K562 (cell line): Measurements from ENCODE around the gene SPATA25. TPM values are rescaled to one million over a fixed set of nuclear protein-coding genes. Genes with fewer than 3 reads are reported as not detected.

Experiments used
- ARID2 ChIP-seq: fragments of 450-650 bp; IDR thresholded peaks from 2 replicates; pipeline ENCODE4 v1.6.1; 2017; ENCODE audit warnings: antibody characterized with exemption, mild to moderate bottlenecking
- CBFA2T3 ChIP-seq: fragments of 450-650 bp; IDR thresholded peaks from 2 replicates; pipeline ENCODE4 v1.6.1; 2017
- DACH1 ChIP-seq: fragments of 450-650 bp; IDR thresholded peaks from 2 replicates; pipeline ENCODE4 v1.6.1; 2018; ENCODE audit not compliant: partially characterized antibody
- ELF1 ChIP-seq: fragments of 200-800 bp; sonication (Bioruptor generic); IDR thresholded peaks from 2 replicates; pipeline ENCODE4 v1.6.1; 2016; ENCODE audit warnings: missing genetic modification characterization, missing compliant biosample characterization
- EP300 ChIP-seq: IDR thresholded peaks from 2 replicates; pipeline ENCODE4 v1.6.1; 2012; ENCODE audit warnings: low read length, improper control_type of control experiment
- LCOR ChIP-seq: sonication (generic); formaldehyde crosslinking; IDR thresholded peaks from 2 replicates; pipeline ENCODE4 v1.8.0; 2022; ENCODE audit warnings: mild to moderate bottlenecking, missing genetic modification reagents
- MCM3 ChIP-seq: fragments of 450-650 bp; IDR thresholded peaks from 2 replicates; pipeline ENCODE4 v1.6.1; 2016
- NR2C1 ChIP-seq, 2 experiments: fragments of 450-650 bp; IDR thresholded peaks; 2 replicates each; pipeline ENCODE4 v1.6.1; 2017; ENCODE audit warnings: mild to moderate bottlenecking in 2 of 2, antibody characterized with exemption in 1 of 2, inconsistent platforms in 1 of 2, missing compliant biosample characterization in 1 of 2, missing genetic modification characterization in 1 of 2
- POLR2AphosphoS5 ChIP-seq: IDR thresholded peaks from 2 replicates; pipeline ENCODE4 v1.6.1; 2011; ENCODE audit warnings: mild to moderate bottlenecking, low read depth, low read length, moderate library complexity; ENCODE audit not compliant: control insufficient read depth, insufficient read depth
- RAD21 ChIP-seq, 2 experiments: fragments of 250-450 bp in 1 of 2; fragments of 450-650 bp in 1 of 2; sonication (Bioruptor Pico) in 1 of 2; formaldehyde crosslinking in 1 of 2; IDR thresholded peaks in 1 of 2; conservative IDR thresholded peaks in 1 of 2; 2 replicates each; pipeline versions ENCODE4 v1.4.0 to v1.8.0; 2020 to 2022; ENCODE audit warnings: mild to moderate bottlenecking in 2 of 2, moderate library complexity in 1 of 2
- SMARCA4 ChIP-seq: fragments of 450-650 bp; IDR thresholded peaks from 2 replicates; pipeline ENCODE4 v1.6.1; 2016
- SNIP1 ChIP-seq: fragments of 450-650 bp; IDR thresholded peaks from 2 replicates; pipeline ENCODE4 v1.7.1; 2017; ENCODE audit warnings: low read depth, mild to moderate bottlenecking
- SOX6 ChIP-seq: fragments of 450-650 bp; IDR thresholded peaks from 2 replicates; pipeline ENCODE4 v1.6.1; 2014; ENCODE audit warnings: mild to moderate bottlenecking
- YY1 ChIP-seq, 3 experiments: IDR thresholded peaks; 2 replicates each; pipeline ENCODE4 v1.6.1; 2011; ENCODE audit warnings: low read length in 2 of 3, mild to moderate bottlenecking in 2 of 3, moderate library complexity in 2 of 3, borderline replicate concordance in 1 of 3, control low read depth in 1 of 3, low read depth in 1 of 3; ENCODE audit not compliant: insufficient read depth in 3 of 3, insufficient replicate concordance in 2 of 3, control insufficient read depth in 1 of 3, insufficient read length in 1 of 3; ENCODE audit errors: extremely low read depth in 1 of 3
- ZEB2 ChIP-seq: fragments of 450-650 bp; IDR thresholded peaks from 2 replicates; pipeline ENCODE4 v1.6.1; 2016
- ZFPM2 ChIP-seq: fragments of 250-450 bp; sonication (Bioruptor Pico); IDR thresholded peaks from 2 replicates; pipeline ENCODE4 v1.5.1; 2022; ENCODE audit warnings: mild to moderate bottlenecking
- ZNF175 ChIP-seq: fragments of 200-800 bp; sonication (Bioruptor generic); IDR thresholded peaks from 2 replicates; pipeline ENCODE4 v1.6.1; 2016; ENCODE audit warnings: low read depth, mild to moderate bottlenecking, missing genetic modification characterization, missing compliant biosample characterization
- ZNF324 ChIP-seq: fragments of 250-450 bp; sonication (Bioruptor Pico); IDR thresholded peaks from 2 replicates; pipeline ENCODE4 v1.4.0; 2020; ENCODE audit warnings: mild to moderate bottlenecking
- ZNF584 ChIP-seq: fragments of 200-800 bp; sonication (Bioruptor generic); IDR thresholded peaks from 2 replicates; pipeline ENCODE4 v1.6.1; 2016; ENCODE audit warnings: low read depth, mild to moderate bottlenecking, missing genetic modification characterization, missing compliant biosample characterization
- ZNF699 ChIP-seq: fragments of 250-450 bp; sonication (Bioruptor Pico); IDR thresholded peaks from 2 replicates; pipeline ENCODE4 v1.8.0; 2021; ENCODE audit warnings: mild to moderate bottlenecking, moderate library complexity; ENCODE audit not compliant: insufficient replicate concordance
- polyA plus RNA-seq, 8 experiments: library from polyadenylated mRNA; depleted of rRNA in 4 of 8; stranded (reverse) in 5 of 8; unstranded in 3 of 8; fragments of >200 nt; fragmentation: Nextera tagmentation in 2 of 8; fragmentation: Illumina TruSeq in 1 of 8; extraction: Ambion mirVana in 2 of 8; extraction: Trizol in 1 of 8; gene quantifications; 2 replicates each; pipeline versions ENCODE4 v1.2.1 to v1.2.3, GENCODE V29; 2011 to 2014; ENCODE audit warnings: inconsistent platforms in 1 of 8, missing spikeins in 1 of 8
- total RNA-seq, 7 experiments: library from RNA; depleted of rRNA in 6 of 7; stranded (reverse); fragments of >200 nt in 6 of 7; fragmentation: Illumina TruSeq in 2 of 7; extraction: Trizol in 2 of 7; gene quantifications; 2 replicates each; pipeline versions ENCODE4 v1.2.1 to v1.2.3, GENCODE V29; 2011 to 2021; ENCODE audit warnings: low replicate concordance in 1 of 7
- TF ChIP-seq, protein P1 (sequence below): fragments of 200-800 bp; sonication (Bioruptor generic); IDR thresholded peaks from 2 replicates; pipeline ENCODE4 v1.6.1; 2016; ENCODE audit warnings: missing genetic modification characterization, missing compliant biosample characterization
- TF ChIP-seq, protein P2 (sequence below): sonication (generic); IDR thresholded peaks from 2 replicates; pipeline ENCODE4 v1.6.1; 2016
- TF ChIP-seq, protein P3 (sequence below): fragments of 450-650 bp; IDR thresholded peaks from 2 replicates; pipeline ENCODE4 v1.6.1; 2016

Gene SPATA25
- total and polyA plus RNA-seq, 9 of the 15 experiments (the other 6 are each of a cell fraction or from before 2014, with no cell fraction given), result 0.21 to 0.95 (median 0.53) TPM; not detected in 3

DNA sequence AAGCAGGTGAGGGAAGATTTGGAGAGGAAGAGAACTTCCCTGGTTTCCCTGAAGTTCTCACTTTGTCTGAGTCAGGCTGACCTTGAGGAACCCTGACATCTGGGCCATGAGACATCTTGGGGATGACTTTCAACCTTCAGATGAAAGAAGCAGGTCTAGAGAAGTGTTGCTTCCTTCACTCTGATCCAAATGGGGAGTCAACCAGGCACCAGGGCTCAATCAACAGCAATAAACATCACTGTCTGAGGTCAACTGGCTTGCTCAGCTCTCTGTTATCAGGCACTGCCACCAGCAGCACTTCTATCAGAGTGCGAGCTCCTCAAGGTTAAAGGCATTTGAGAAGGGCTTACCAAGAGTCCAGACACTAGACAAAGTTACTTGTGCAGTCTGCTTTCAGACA is 36.5 kb downstream of the SPATA25 start (continued):
- TF ChIP-seq, protein P1, sequence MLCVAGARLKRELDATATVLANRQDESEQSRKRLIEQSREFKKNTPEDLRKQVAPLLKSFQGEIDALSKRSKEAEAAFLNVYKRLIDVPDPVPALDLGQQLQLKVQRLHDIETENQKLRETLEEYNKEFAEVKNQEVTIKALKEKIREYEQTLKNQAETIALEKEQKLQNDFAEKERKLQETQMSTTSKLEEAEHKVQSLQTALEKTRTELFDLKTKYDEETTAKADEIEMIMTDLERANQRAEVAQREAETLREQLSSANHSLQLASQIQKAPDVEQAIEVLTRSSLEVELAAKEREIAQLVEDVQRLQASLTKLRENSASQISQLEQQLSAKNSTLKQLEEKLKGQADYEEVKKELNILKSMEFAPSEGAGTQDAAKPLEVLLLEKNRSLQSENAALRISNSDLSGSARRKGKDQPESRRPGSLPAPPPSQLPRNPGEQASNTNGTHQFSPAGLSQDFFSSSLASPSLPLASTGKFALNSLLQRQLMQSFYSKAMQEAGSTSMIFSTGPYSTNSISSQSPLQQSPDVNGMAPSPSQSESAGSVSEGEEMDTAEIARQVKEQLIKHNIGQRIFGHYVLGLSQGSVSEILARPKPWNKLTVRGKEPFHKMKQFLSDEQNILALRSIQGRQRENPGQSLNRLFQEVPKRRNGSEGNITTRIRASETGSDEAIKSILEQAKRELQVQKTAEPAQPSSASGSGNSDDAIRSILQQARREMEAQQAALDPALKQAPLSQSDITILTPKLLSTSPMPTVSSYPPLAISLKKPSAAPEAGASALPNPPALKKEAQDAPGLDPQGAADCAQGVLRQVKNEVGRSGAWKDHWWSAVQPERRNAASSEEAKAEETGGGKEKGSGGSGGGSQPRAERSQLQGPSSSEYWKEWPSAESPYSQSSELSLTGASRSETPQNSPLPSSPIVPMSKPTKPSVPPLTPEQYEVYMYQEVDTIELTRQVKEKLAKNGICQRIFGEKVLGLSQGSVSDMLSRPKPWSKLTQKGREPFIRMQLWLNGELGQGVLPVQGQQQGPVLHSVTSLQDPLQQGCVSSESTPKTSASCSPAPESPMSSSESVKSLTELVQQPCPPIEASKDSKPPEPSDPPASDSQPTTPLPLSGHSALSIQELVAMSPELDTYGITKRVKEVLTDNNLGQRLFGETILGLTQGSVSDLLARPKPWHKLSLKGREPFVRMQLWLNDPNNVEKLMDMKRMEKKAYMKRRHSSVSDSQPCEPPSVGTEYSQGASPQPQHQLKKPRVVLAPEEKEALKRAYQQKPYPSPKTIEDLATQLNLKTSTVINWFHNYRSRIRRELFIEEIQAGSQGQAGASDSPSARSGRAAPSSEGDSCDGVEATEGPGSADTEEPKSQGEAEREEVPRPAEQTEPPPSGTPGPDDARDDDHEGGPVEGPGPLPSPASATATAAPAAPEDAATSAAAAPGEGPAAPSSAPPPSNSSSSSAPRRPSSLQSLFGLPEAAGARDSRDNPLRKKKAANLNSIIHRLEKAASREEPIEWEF (CRISPR knock-in tag), result no peak
- TF ChIP-seq RAD21 (CRISPR knock-in tag; conservative IDR thresholded peaks at IDR 0.05 in 1 of 2, IDR thresholded peaks at IDR 0.05 in 1 of 2) (peak in 1 of 2 experiments; percentile 17; a peak in 1 of 4 replicates), EP300 (peak; percentile 58; the same call in 1 of the 2 replicates), NR2C1 (IDR thresholded peaks at IDR 0.05) (peak; percentile 40; the same call in 1 of the 2 replicates), NR2C1 (tag; IDR thresholded peaks at IDR 0.05) (peak; percentile 73), SMARCA4 (peak; percentile 84), MCM3 (no peak), DACH1 (no peak), ZNF324 (CRISPR knock-in tag) (no peak), ELF1 (tag) (no peak), YY1 (IDR thresholded peaks at IDR 0.05; ENCODE audit: borderline replicate concordance in 1 of 3, control insufficient read depth in 1 of 3, extremely low read depth in 1 of 3, insufficient read depth in 3 of 3, insufficient read length in 1 of 3, insufficient replicate concordance in 2 of 3, low read depth in 1 of 3, low read length in 2 of 3) (peak in 1 of 3 experiments; percentile 15), ZNF699 (CRISPR knock-in tag) (no peak), ZNF584 (no peak), ZNF175 (CRISPR knock-in tag) (no peak), SOX6 (peak; percentile 35; the same call in 1 of the 2 replicates), ZFPM2 (CRISPR knock-in tag) (no peak), LCOR (CRISPR knock-in tag) (0 out of 2 replicates have a peak, but pooled peaks have one; percentile 27), SNIP1 (no peak), ZEB2 (peak; percentile 57), ARID2 (no peak), POLR2AphosphoS5 (peak; percentile 80; the same call in 1 of the 2 replicates), CBFA2T3 (peak; percentile 93)
- TF ChIP-seq, protein P2, sequence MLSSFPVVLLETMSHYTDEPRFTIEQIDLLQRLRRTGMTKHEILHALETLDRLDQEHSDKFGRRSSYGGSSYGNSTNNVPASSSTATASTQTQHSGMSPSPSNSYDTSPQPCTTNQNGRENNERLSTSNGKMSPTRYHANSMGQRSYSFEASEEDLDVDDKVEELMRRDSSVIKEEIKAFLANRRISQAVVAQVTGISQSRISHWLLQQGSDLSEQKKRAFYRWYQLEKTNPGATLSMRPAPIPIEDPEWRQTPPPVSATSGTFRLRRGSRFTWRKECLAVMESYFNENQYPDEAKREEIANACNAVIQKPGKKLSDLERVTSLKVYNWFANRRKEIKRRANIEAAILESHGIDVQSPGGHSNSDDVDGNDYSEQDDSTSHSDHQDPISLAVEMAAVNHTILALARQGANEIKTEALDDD, result peak; percentile 65
- TF ChIP-seq, protein P3, sequence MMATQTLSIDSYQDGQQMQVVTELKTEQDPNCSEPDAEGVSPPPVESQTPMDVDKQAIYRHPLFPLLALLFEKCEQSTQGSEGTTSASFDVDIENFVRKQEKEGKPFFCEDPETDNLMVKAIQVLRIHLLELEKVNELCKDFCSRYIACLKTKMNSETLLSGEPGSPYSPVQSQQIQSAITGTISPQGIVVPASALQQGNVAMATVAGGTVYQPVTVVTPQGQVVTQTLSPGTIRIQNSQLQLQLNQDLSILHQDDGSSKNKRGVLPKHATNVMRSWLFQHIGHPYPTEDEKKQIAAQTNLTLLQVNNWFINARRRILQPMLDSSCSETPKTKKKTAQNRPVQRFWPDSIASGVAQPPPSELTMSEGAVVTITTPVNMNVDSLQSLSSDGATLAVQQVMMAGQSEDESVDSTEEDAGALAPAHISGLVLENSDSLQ, result peak; percentile 50; the same call in 1 of the 2 replicates
